Heart left ventricle (tissue), 16 donors: Measurements from ENCODE around the gene GPRC5A. TPM values are rescaled to one million over a fixed set of nuclear protein-coding genes. Genes with fewer than 3 reads are reported as not detected.
A peak's percentile ranks its signal among the peaks of the same experiment; 100 is the strongest.

Source experiments
- ATAC-seq, 4 donors: fragments of 200-7000 bp; cut with Tn5 transposase; one replicate each; pipeline ENCODE4 v1.9.1; 2020 to 2022; ENCODE audit warnings: moderate library complexity in 4 of 4, mild to moderate bottlenecking in 3 of 4, moderate number of reproducible peaks in 1 of 4
- DNase-seq, 5 donors: peaks; one replicate each; pipeline ENCODE4 v3.0.0-alpha.2; 2020
- H3K27ac ChIP-seq, 12 donors: fragments of 200-600 bp; sonication (generic) in 4 of 12; one replicate each; pipeline versions ENCODE4 v1.5.0 to v1.8.0; 2016 to 2022; ENCODE audit warnings: mild to moderate bottlenecking in 2 of 12
- H3K27me3 ChIP-seq, 9 donors: fragments of 200-600 bp; sonication (generic) in 2 of 9; one replicate each; pipeline versions ENCODE4 v1.5.1 to v1.8.0; 2016 to 2022; ENCODE audit warnings: mild to moderate bottlenecking in 3 of 9
- H3K36me3 ChIP-seq, 9 donors: fragments of 200-600 bp; sonication (generic) in 2 of 9; one replicate each; pipeline versions ENCODE4 v1.5.0 to v1.8.0; 2018 to 2022; ENCODE audit warnings: mild to moderate bottlenecking in 2 of 9
- H3K4me1 ChIP-seq, 12 donors: fragments of 200-600 bp; sonication (generic) in 4 of 12; one replicate each; pipeline versions ENCODE4 v1.5.0 to v1.8.0; 2016 to 2022; ENCODE audit warnings: mild to moderate bottlenecking in 3 of 12
- H3K4me3 ChIP-seq, 12 donors: fragments of 200-600 bp; sonication (generic) in 4 of 12; one replicate each; pipeline versions ENCODE4 v1.5.0 to v1.8.0; 2017 to 2022; ENCODE audit warnings: mild to moderate bottlenecking in 9 of 12, moderate library complexity in 4 of 12
- H3K9me3 ChIP-seq, 12 donors: fragments of 200-600 bp; sonication (generic) in 4 of 12; one replicate each; pipeline versions ENCODE4 v1.5.0 to v1.8.0; 2016 to 2022; ENCODE audit warnings: mild to moderate bottlenecking in 1 of 12
- CTCF ChIP-seq, 12 donors: fragments of 200-600 bp; sonication (generic) in 4 of 12; IDR thresholded peaks; one replicate each; pipeline versions ENCODE4 v1.5.0 to v1.8.0; 2018 to 2022; ENCODE audit warnings: antibody characterized with exemption in 12 of 12, mild to moderate bottlenecking in 5 of 12
- POLR2A ChIP-seq, 2 donors: fragments of 450-650 bp; IDR thresholded peaks; one replicate each; pipeline ENCODE4 v1.6.1; 2017; ENCODE audit warnings: antibody characterized with exemption in 2 of 2, mild to moderate bottlenecking in 2 of 2, moderate library complexity in 2 of 2
- WGBS, 4 donors: extraction: QIAGEN DNeasy Blood & Tissue Kit in 2 of 4; methylation state at CpG; one replicate each; pipeline versions ENCODE4 v1.1.5 to v1.1.7; 2013 to 2018; 5-methylcytosine and 5-hydroxymethylcytosine counted together
- intact Hi-C, 10 donors: fragments of 100-400 bp; cut with DNase I; formaldehyde crosslinking; loops; one replicate each; pipeline versions ENCODE4 v1.11.1 to v1.14.2; 2022
- polyA plus RNA-seq, 2 donors: library from polyadenylated mRNA; stranded (reverse); fragments of 200-250 nt; gene quantifications; one replicate each; pipeline ENCODE4 v1.2.3, GENCODE V29; 2013
- total RNA-seq, 9 donors: library from RNA; depleted of rRNA in 2 of 9; stranded (reverse); fragments of >200 nt in 2 of 9; fragmentation: NEBNext Ultra II Directional in 3 of 9; extraction: Animal tissue kit (Norgen Biotek cat#: 25700) in 3 of 9; gene quantifications; one replicate each; pipeline versions ENCODE4 v1.1.0 to v1.2.4, GENCODE V29; 2016 to 2023
- donor health status: ischemic (EF 13 %, LVEDD 7.1; RV severe dilation, severe dysfunction).
- donor health status: healthy with polysubstance abuse.
- donor health status: DM: no; HTN: yes; CAD: no.
- donor health status: DM: no; HTN: no; CAD: no.
- donor health status: ischemic (EF 25% LVEDD 6.9; RV normal size, moderate dysfunction).
- donor health status: ischemic (EF 25% LVEDD 5.7; RV mildly dilated, moderate dysfunction).
- donor health status: healthy.
- donor health status: DM: yes; HTN: yes; CAD: no.
- donor health status: ischemic (EF 35%, LVEDD 5.7; RV mildly dilated, moderate dysfunction).
- donor health status: nonischemic (EF 11% LVEDD 7.7; RV severe dilation, severe dysfunction).
- donor health status: DM: yes; HTN: yes; CAD: no.
- donor health status: PGD.
- donor health status: ischemic (EF 29% LVEDD 5.4; RV normal size, mild dysfunction).
- donor health status: nonischemic (EF 23%, LVEDD 6.1; RV moderate dilation, normal function).

Gene GPRC5A
- total and polyA plus RNA-seq, 11 donors, result 0.27 to 5.3 (median 1.2) TPM

GRCh38 chr12:12908711-12909110, 17.3 kb downstream of the GPRC5A start:
- Histone ChIP-seq H3K9me3 (no peaks in the 10 kb centered on the region), H3K27me3 (peaks cover 0 to 6% (median 0%) of the 10 kb centered on the region in 9 donors), H3K4me1 (peaks cover 0 to 15% (median 7%) of the 10 kb centered on the region in 12 donors), H3K36me3 (no peaks in the 10 kb centered on the region), H3K27ac (no peak overlapping the region), H3K4me3 (no peak overlapping the region)
- intact Hi-C loops, result no loop called here
- DNase-seq (no peak), ATAC-seq (no peak)
- TF ChIP-seq CTCF (IDR thresholded peaks at IDR 0.05), result no peak
- TF ChIP-seq POLR2A (IDR thresholded peaks at IDR 0.05), result no peak
- 95 to 97% (median 96%) methylated on average over 12 of the region's 12 CpGs for WGBS, 4 donors

DNA sequence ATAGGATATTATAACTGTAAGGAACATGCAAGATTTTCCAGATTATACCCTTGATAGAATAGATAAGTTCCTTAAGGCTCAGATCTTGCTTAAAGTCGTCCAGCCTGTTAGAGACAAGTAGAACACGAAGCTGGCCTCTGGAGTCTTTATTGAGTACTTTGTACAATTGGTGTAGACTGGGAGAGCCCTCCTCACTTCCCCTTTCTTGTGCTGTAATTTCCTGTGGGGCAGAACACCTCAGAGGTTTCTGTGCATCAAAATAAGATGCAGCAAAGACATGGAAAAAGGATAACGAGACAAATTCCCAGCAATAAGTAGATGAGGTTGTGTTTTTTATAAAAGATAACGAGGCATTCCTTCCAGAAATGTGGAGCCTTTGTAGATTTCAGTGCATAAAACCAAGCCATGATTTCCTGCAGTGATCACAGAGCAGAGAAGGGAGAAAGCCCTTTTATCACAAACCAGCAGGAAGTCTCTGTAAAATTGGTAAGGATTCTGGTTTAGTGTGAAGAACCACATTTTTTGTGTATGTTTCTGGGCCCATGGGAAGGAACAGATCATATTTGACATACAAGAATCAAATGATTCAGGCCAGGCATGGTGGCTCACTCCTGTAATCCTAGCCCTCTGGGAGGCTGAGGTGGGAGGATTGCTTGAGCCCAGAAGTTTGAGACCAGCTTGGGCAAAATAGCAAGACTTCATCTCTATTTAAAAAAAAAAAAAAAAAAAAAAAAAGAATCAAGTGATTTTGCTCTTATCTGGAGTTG, 18.0 kb downstream of the GPRC5A start:
- Histone ChIP-seq H3K9me3 (no peaks in the 10 kb centered on the region), H3K27me3 (peaks cover 0 to 6% (median 0%) of the 10 kb centered on the region in 9 donors), H3K4me1 (peaks cover 0 to 15% (median 7%) of the 10 kb centered on the region in 12 donors), H3K4me3 (no peak overlapping the region), H3K36me3 (no peaks in the 10 kb centered on the region), H3K27ac (peak overlapping the region in 6 of 12 donors; percentile 2 to 60 (median 24))
- WGBS, 4 donors, result 49 to 63% (median 56%) methylated on average over 4 of the region's 4 CpGs
- DNase-seq (no peak), ATAC-seq (peak in 1 of 4 donors; percentile 60)
- intact Hi-C loops, result no loop called here
- TF ChIP-seq POLR2A (IDR thresholded peaks at IDR 0.05) (no peak), CTCF (IDR thresholded peaks at IDR 0.05) (no peak)

- Histone ChIP-seq H3K9me3 (no peaks in the 10 kb centered on the region), H3K27ac (peak overlapping the region in 9 of 12 donors; percentile 1 to 60 (median 15)), H3K27me3 (peaks cover 0 to 6% (median 0%) of the 10 kb centered on the region in 9 donors), H3K36me3 (no peaks in the 10 kb centered on the region), H3K4me3 (no peak overlapping the region), H3K4me1 (peaks cover 0 to 15% (median 7%) of the 10 kb centered on the region in 12 donors)
- TF ChIP-seq POLR2A (IDR thresholded peaks at IDR 0.05) (no peak), CTCF (IDR thresholded peaks at IDR 0.05) (no peak)
- intact Hi-C loops, result loop anchor here in 5 of 10 donors (5.0 to 10.0 kb wide), 5 partner anchors 185 to 1255 kb away; no protein-coding TSS in a partner anchor
- 52 to 56% (median 56%) methylated on average over 4 of the region's 4 CpGs for WGBS, 4 donors
- peak in 3 of 4 donors; percentile 79 to 92 (median 90) for ATAC-seq
- no peak for DNase-seq
Measured at GRCh38 chr12:12909995-12910420, 18.6 kb downstream of the GPRC5A start.

- peaks cover 0 to 28% (median 13%) of the 10 kb centered on the region in 12 donors for H3K4me1 ChIP-seq
- H3K27me3 ChIP-seq, result no peaks in the 10 kb centered on the region
- intact Hi-C loops, result loop anchor here in 5 of 10 donors (5.0 to 10.0 kb wide), 5 partner anchors 182 to 1252 kb away; no protein-coding TSS in a partner anchor
- no peaks in the 10 kb centered on the region for H3K36me3 ChIP-seq
- DNase-seq, result no peak
- no peak overlapping the region for H3K4me3 ChIP-seq
- no peak for TF ChIP-seq CTCF (IDR thresholded peaks at IDR 0.05)
- TF ChIP-seq POLR2A (IDR thresholded peaks at IDR 0.05), result no peak
- WGBS, 4 donors, result 91 to 98% (median 97%) methylated on average over 5 of the region's 5 CpGs
- no peak for ATAC-seq
- H3K9me3 ChIP-seq, result no peaks in the 10 kb centered on the region
- no peak overlapping the region for H3K27ac ChIP-seq
Measured at GRCh38 chr12:12912711-12913110, 21.3 kb downstream of the GPRC5A start.
